Measurements from ENCODE around the gene RUSC2. TPM values are rescaled to one million over a fixed set of nuclear protein-coding genes. Genes with fewer than 3 reads are reported as not detected.

The RUSC2 gene
- total and polyA plus RNA-seq, 10 of the 15 experiments (the other 5 are each of a cell fraction or from before 2014, with no cell fraction given) = not detected

GRCh38 chr9:35506359-35506758 is 16.4 kb downstream of the RUSC2 start:
- H3K9ac ChIP-seq (ENCODE audit: control insufficient read depth, insufficient read depth, low read length) = no peak overlapping the region
- FAIRE-seq (no peak), ATAC-seq (no peak), DNase-seq (ENCODE audit: low read depth, low spot score) (no peak)
- intact Hi-C loops (cut with micrococcal nuclease; ENCODE audit: unreplicated experiment) = no loop called here
- in situ Hi-C loops (cut with MboI) = no loop called here
- SMC1A ChIA-PET (ENCODE audit: uncharacterized antibody, unreplicated experiment) = interaction anchor here (0.8 to 2.5 kb wide), 3 partner anchors 9 to 607 kb away, joined by 3 to 7 read pairs (median 3); no protein-coding TSS in a partner anchor
- no peak overlapping the region for H3K4me3 ChIP-seq
- no peaks in the 10 kb centered on the region for H3K4me1 ChIP-seq (ENCODE audit: control insufficient read depth, insufficient read depth, low read length)
- 0% methylated on average over 2 of the region's 2 CpGs for WGBS (ENCODE audit: insufficient coverage, insufficient replicate concordance, low lambda C conversion rate, missing lambda C conversion rate)
- BruUV-seq (replicated peaks) = no TSS peak
- POLR2A ChIA-PET = no interaction called here
- no peak overlapping the region for H3K4me2 ChIP-seq (ENCODE audit: control insufficient read depth, insufficient read depth)
- H4K20me1 ChIP-seq (ENCODE audit: control insufficient read depth, insufficient read depth) = no peaks in the 10 kb centered on the region
- no peaks in the 10 kb centered on the region; a peak in 2 of 4 replicates for H3K27me3 ChIP-seq (replicated peaks in 1 of 2; ENCODE audit: control insufficient read depth in 2 of 2, insufficient read depth in 2 of 2, low read length in 1 of 2)
- no peak overlapping the region for H3K27ac ChIP-seq (ENCODE audit: control insufficient read depth, insufficient read depth)
- RAD21 ChIA-PET (ENCODE audit: unreplicated experiment) = no interaction called here
- no peaks in the 10 kb centered on the region for H3K79me2 ChIP-seq (ENCODE audit: control insufficient read depth, insufficient read depth, low read length)
- TF ChIP-seq CHD1 (IDR thresholded peaks at IDR 0.05; ENCODE audit: low read depth, low read length) (no peak), RUNX3 (IDR thresholded peaks at IDR 0.05; ENCODE audit: low read length) (no peak), SREBF2 (IDR thresholded peaks at IDR 0.05; ENCODE audit: low read length) (no peak), MTA2 (IDR thresholded peaks at IDR 0.05; ENCODE audit: low read depth) (no peak), SMAD1 (IDR thresholded peaks at IDR 0.05; ENCODE audit: low read depth, partially characterized antibody) (no peak), SUPT20H (IDR thresholded peaks at IDR 0.05; ENCODE audit: borderline replicate concordance, control insufficient read depth, low read depth, low read length) (no peak), IRF5 (IDR thresholded peaks at IDR 0.05; ENCODE audit: borderline replicate concordance) (no peak), SPI1 (IDR thresholded peaks at IDR 0.05; ENCODE audit: borderline replicate concordance, insufficient read depth, low read depth, low read length) (no peak), NFYA (IDR thresholded peaks at IDR 0.05; ENCODE audit: borderline replicate concordance, low read depth, low read length) (no peak), TCF7 (IDR thresholded peaks at IDR 0.05; ENCODE audit: borderline replicate concordance) (no peak), PAX8 (IDR thresholded peaks at IDR 0.05) (no peak), TBL1XR1 (IDR thresholded peaks at IDR 0.05; ENCODE audit: low read depth, low read length) (no peak), GABPA (IDR thresholded peaks at IDR 0.05; ENCODE audit: low read depth) (no peak)
- TF ChIP-seq, protein P1, sequence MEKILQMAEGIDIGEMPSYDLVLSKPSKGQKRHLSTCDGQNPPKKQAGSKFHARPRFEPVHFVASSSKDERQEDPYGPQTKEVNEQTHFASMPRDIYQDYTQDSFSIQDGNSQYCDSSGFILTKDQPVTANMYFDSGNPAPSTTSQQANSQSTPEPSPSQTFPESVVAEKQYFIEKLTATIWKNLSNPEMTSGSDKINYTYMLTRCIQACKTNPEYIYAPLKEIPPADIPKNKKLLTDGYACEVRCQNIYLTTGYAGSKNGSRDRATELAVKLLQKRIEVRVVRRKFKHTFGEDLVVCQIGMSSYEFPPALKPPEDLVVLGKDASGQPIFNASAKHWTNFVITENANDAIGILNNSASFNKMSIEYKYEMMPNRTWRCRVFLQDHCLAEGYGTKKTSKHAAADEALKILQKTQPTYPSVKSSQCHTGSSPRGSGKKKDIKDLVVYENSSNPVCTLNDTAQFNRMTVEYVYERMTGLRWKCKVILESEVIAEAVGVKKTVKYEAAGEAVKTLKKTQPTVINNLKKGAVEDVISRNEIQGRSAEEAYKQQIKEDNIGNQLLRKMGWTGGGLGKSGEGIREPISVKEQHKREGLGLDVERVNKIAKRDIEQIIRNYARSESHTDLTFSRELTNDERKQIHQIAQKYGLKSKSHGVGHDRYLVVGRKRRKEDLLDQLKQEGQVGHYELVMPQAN (conservative IDR thresholded peaks at IDR 0.05) = no peak
- CTCF ChIA-PET = interaction anchor here (0.8 to 1.0 kb wide), 2 partner anchors 10 to 22 kb away, joined by 3 to 5 read pairs; no protein-coding TSS in a partner anchor
- H3K36me3 ChIP-seq (ENCODE audit: control insufficient read depth in 2 of 2, insufficient read depth in 2 of 2, low read length in 1 of 2) = no peaks in the 10 kb centered on the region
- no peaks in the 10 kb centered on the region; the same call in 2 of the 3 replicates for H3K9me3 ChIP-seq (replicated peaks; ENCODE audit: control insufficient read depth, insufficient read depth, low read length)
- no peak overlapping the region for H2AFZ ChIP-seq (ENCODE audit: control insufficient read depth, low read depth, low read length)
